ENCODE measurements around the gene RABAC1. TPM values are rescaled to one million over a fixed set of nuclear protein-coding genes. Genes with fewer than 3 reads are reported as not detected.

RABAC1 gene
- total and polyA plus RNA-seq, 2 of the 8 experiments (the other 6 are each of a cell fraction or from before 2014, with no cell fraction given): 124 to 439 TPM

DNA sequence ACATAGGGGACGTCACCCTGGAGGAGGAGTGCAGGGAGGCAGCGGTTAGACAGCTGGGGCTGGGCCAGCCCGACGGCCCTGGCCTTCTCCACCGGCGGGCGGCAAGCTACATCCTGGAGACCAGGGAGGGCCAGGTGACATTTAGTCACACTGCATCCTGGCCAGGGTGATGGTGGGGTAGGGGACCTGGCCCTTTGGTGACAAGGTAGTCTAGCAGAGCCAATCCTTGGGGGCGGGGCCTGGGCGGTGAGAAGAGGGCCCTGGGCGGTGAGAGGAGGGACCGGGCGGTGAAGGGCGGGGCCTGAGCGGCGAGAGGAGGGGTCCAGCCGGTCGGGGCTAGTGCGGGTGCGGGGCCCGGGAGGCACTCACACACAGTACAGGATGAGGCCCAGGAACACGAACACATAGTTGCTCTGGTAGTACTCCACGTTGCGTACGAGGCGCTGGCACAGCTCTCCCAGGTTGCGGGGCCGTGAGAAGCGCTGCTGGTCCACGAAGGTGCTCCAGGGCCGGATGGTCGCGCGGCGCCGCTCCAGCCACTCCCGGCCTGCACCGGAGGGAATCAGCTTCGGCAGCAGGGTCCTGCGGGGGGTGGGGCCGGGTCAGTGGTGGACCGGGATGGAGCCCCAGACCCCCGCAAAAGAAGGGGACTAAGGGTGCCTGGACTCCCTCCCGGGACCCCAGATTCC is 610 bp downstream of the RABAC1 start:
- Histone ChIP-seq H3K9ac (replicated peaks in 1 of 4; ENCODE audit: extremely low read depth in 1 of 4, low read depth in 3 of 4, low read length in 3 of 4) (peak overlapping the region; percentile 56 to 95 (median 73)), H2BK5ac (ENCODE audit: low read depth, low read length) (peak overlapping the region; percentile 18; the same call in 1 of the 2 replicates), H3K14ac (ENCODE audit: insufficient read length) (no peak overlapping the region), H3K4me1 (replicated peaks in 1 of 4; ENCODE audit: control insufficient read depth in 3 of 4, insufficient read depth in 4 of 4, low read length in 3 of 4) (peaks cover 3 to 10% (median 6%) of the 10 kb centered on the region in 4 experiments), H3K36me3 (ENCODE audit: control insufficient read depth in 2 of 4, insufficient read depth in 4 of 4, low read length in 3 of 4) (peaks cover 0 to 5% (median 0%) of the 10 kb centered on the region in 4 experiments; a peak in 2 of 8 replicates), H3K79me2 (ENCODE audit: control insufficient read depth in 1 of 2, insufficient read depth in 2 of 2, low read length in 2 of 2) (no peaks in the 10 kb centered on the region), H2AK5ac (ENCODE audit: low read depth, low read length) (no peak overlapping the region), H4K5ac (ENCODE audit: insufficient read length, low read depth, low read length) (peak overlapping the region; percentile 8), H3K4ac (replicated peaks; ENCODE audit: insufficient read length, low read depth, low read length) (no peak overlapping the region), H2AFZ (ENCODE audit: low read length) (peak overlapping the region; percentile 78; the same call in 1 of the 2 replicates), H4K20me1 (replicated peaks in 1 of 2; ENCODE audit: control insufficient read depth in 1 of 2, insufficient read depth in 2 of 2, low read length in 2 of 2) (no peaks in the 10 kb centered on the region), H3K23ac (ENCODE audit: insufficient read length) (no peak overlapping the region), H4K8ac (ENCODE audit: extremely low read depth, insufficient read depth, low read length) (peak overlapping the region; percentile 96), H2BK20ac (ENCODE audit: low read length) (no peak overlapping the region), H3K23me2 (ENCODE audit: low read depth, low read length) (peaks cover 2% of the 10 kb centered on the region; the same call in 1 of the 2 replicates), H3K4me2 (ENCODE audit: insufficient read depth in 1 of 2, low read depth in 2 of 2, low read length in 2 of 2) (peak overlapping the region; percentile 69 to 93), H3K4me3 (ENCODE audit: extremely low read depth in 1 of 4, insufficient read depth in 2 of 4, low read depth in 3 of 4, low read length in 4 of 4) (peak overlapping the region; percentile 81 to 92 (median 86)), H3K56ac (replicated peaks; ENCODE audit: insufficient read length, low read depth, low read length) (peak overlapping the region; percentile 21), H2BK15ac (ENCODE audit: low read length) (no peak overlapping the region), H3K79me1 (ENCODE audit: low read depth, low read length) (no peaks in the 10 kb centered on the region), H3K9me3 (ENCODE audit: insufficient read depth in 2 of 2, low read depth in 1 of 2, low read length in 1 of 2) (no peaks in the 10 kb centered on the region), H2BK12ac (ENCODE audit: low read depth, low read length) (no peak overlapping the region; the same call in 1 of the 2 replicates), H3K18ac (ENCODE audit: extremely low read depth, low read length) (peak overlapping the region; percentile 52), H4K91ac (replicated peaks; ENCODE audit: insufficient read length, low read length) (peak overlapping the region; percentile 11), H2BK120ac (replicated peaks; ENCODE audit: low read depth, low read length) (no peak overlapping the region), H3K27me3 (replicated peaks in 1 of 4; ENCODE audit: control insufficient read depth in 3 of 4, extremely low read depth in 1 of 4, insufficient read depth in 3 of 4, low read length in 3 of 4) (no peaks in the 10 kb centered on the region), H3K27ac (ENCODE audit: low read depth, low read length) (peak overlapping the region; percentile 77; the same call in 1 of the 2 replicates)
- WGBS, 2 experiments (ENCODE audit: extremely low coverage in 1 of 2, insufficient coverage in 1 of 2, insufficient read length in 1 of 2, insufficient replicate concordance in 2 of 2, low coverage in 1 of 2, low lambda C conversion rate in 2 of 2, missing lambda C conversion rate in 1 of 2): 4% methylated on average over 33 of the region's 43 CpGs; no CpG with 5 or more reads in 1 of the 2 experiments
- FAIRE-seq (no peak), DNase-seq (ENCODE audit: low read depth in 1 of 2, low spot score in 2 of 2) (peak; percentile 17 to 97)
- ChIA-PET CTCF (ENCODE audit: partially characterized antibody) (interaction anchor here (0.6 to 4.0 kb wide), 17 partner anchors 13 to 384 kb away, joined by 3 to 33 read pairs (median 5); partner anchors contain the start of gene RPS19), POLR2A (ENCODE audit: partially characterized antibody) (interaction anchor here (1.0 to 4.0 kb wide), 11 partner anchors 15 to 284 kb away, joined by 3 to 54 read pairs (median 4); partner anchors contain the start of genes RPS19 and ZNF574)
- TF ChIP-seq BCL11A (IDR thresholded peaks at IDR 0.05; ENCODE audit: low read depth in 2 of 2, low read length in 2 of 2) (no peak), NRF1 (IDR thresholded peaks at IDR 0.05; ENCODE audit: low read depth, low read length) (no peak), CHD1 (IDR thresholded peaks at IDR 0.05; ENCODE audit: low read depth, low read length) (no peak), SP2 (IDR thresholded peaks at IDR 0.05; ENCODE audit: low read length) (no peak), CEBPB (IDR thresholded peaks at IDR 0.05; ENCODE audit: low read depth, low read length) (no peak), BRCA1 (IDR thresholded peaks at IDR 0.05; ENCODE audit: low read depth, low read length) (no peak), SP4 (IDR thresholded peaks at IDR 0.05; ENCODE audit: low read length) (no peak), PHF8 (conservative IDR thresholded peaks at IDR 0.05; ENCODE audit: low read depth, low read length) (peak; percentile 57; the same call in 1 of the 2 replicates)
- TF ChIP-seq, protein P1, sequence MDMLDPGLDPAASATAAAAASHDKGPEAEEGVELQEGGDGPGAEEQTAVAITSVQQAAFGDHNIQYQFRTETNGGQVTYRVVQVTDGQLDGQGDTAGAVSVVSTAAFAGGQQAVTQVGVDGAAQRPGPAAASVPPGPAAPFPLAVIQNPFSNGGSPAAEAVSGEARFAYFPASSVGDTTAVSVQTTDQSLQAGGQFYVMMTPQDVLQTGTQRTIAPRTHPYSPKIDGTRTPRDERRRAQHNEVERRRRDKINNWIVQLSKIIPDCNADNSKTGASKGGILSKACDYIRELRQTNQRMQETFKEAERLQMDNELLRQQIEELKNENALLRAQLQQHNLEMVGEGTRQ (IDR thresholded peaks at IDR 0.05; ENCODE audit: low read length): no peak
- TF ChIP-seq, protein P2, sequence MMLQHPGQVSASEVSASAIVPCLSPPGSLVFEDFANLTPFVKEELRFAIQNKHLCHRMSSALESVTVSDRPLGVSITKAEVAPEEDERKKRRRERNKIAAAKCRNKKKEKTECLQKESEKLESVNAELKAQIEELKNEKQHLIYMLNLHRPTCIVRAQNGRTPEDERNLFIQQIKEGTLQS (IDR thresholded peaks at IDR 0.05; ENCODE audit: insufficient read depth, low read depth, low read length): no peak

All from H1 (cell line).